GM12878 (cell line): Measurements from ENCODE around the gene RABEP2. TPM values are rescaled to one million over a fixed set of nuclear protein-coding genes. Genes with fewer than 3 reads are reported as not detected.

ENCODE experiments used
- ATAC-seq: fragments of 200-7000 bp; cut with Tn5 transposase; 3 replicates; pipeline ENCODE4 v1.9.1; 2020; ENCODE audit warnings: mild to moderate bottlenecking, moderate library complexity
- BruUV-seq: library from RNA; stranded (reverse); fragments of 400-500 nt; replicated peaks from 2 replicates; lab custom pipeline; 2021; lab: Mats Ljungman, UMichigan
- CTCF ChIA-PET: fragments of 300-600 bp; sonication (Branson Sonifier 250); formaldehyde crosslinking; extraction: SDS; loops from one replicate; lab custom pipeline; 2021; ENCODE audit warnings: inconsistent platforms; lab: Yijun Ruan, JAX
- POLR2A ChIA-PET: fragments of 350-600 bp; formaldehyde crosslinking; extraction: SDS; loops from one replicate; lab custom pipeline; 2021; ENCODE audit warnings: inconsistent platforms; lab: Charles Lee
- RAD21 ChIA-PET: fragments of 300-600 bp; sonication (Branson Sonifier 250); formaldehyde crosslinking; loops from one replicate; lab custom pipeline; 2023; ENCODE audit warnings: antibody characterized with exemption; ENCODE audit not compliant: unreplicated experiment; lab: Charles Lee
- SMC1A ChIA-PET: fragments of 300-600 bp; sonication (Branson Sonifier 250); formaldehyde crosslinking; loops from one replicate; lab custom pipeline; 2023; ENCODE audit not compliant: unreplicated experiment, uncharacterized antibody; lab: Charles Lee
- DNase-seq: peaks from one replicate; pipeline ENCODE4 v3.0.0-alpha.2; 2011; ENCODE audit warnings: low read depth, low spot score
- FAIRE-seq: peaks from 3 replicates; lab custom pipeline; 2011; peaks lifted over from hg19 to GRCh38; lab: Jason Lieb, UNC
- H2AFZ ChIP-seq: 2 replicates; pipeline ENCODE4 v1.6.0; 2011; ENCODE audit warnings: low read depth, low read length, control low read depth; ENCODE audit not compliant: control insufficient read depth
- H3K27ac ChIP-seq: 2 replicates; pipeline ENCODE4 v1.5.1; 2011; ENCODE audit warnings: control low read depth; ENCODE audit not compliant: control insufficient read depth, insufficient read depth
- H3K27me3 ChIP-seq, 2 experiments: replicated peaks in 1 of 2; 2 replicates each; pipeline versions ENCODE4 v1.6.0 to v1.6.1; 2011; ENCODE audit warnings: low read length in 1 of 2; ENCODE audit not compliant: control insufficient read depth in 2 of 2, insufficient read depth in 2 of 2
- H3K36me3 ChIP-seq, 2 experiments: 2 replicates each; pipeline ENCODE4 v1.5.1; 2011; ENCODE audit warnings: low read length in 1 of 2; ENCODE audit not compliant: control insufficient read depth in 2 of 2, insufficient read depth in 2 of 2
- H3K4me1 ChIP-seq: 2 replicates; pipeline ENCODE4 v1.6.1; 2011; ENCODE audit warnings: mild to moderate bottlenecking, low read length, moderate library complexity, mixed read lengths; ENCODE audit not compliant: control insufficient read depth, insufficient read depth
- H3K4me2 ChIP-seq: 2 replicates; pipeline ENCODE4 v1.6.0; 2011; ENCODE audit warnings: control low read depth; ENCODE audit not compliant: control insufficient read depth, insufficient read depth
- H3K4me3 ChIP-seq: fragments of 200-600 bp; sonication (generic); 2 replicates; pipeline ENCODE4 v1.5.1; 2016
- H3K79me2 ChIP-seq: 2 replicates; pipeline ENCODE4 v1.6.0; 2011; ENCODE audit warnings: low read length; ENCODE audit not compliant: control insufficient read depth, insufficient read depth
- H3K9ac ChIP-seq: 2 replicates; pipeline ENCODE4 v1.8.0; 2011; ENCODE audit warnings: low read length, control low read depth, mixed read lengths; ENCODE audit not compliant: control insufficient read depth, insufficient read depth
- H3K9me3 ChIP-seq: replicated peaks from 3 replicates; pipeline ENCODE4 v1.5.1; 2011; ENCODE audit warnings: mild to moderate bottlenecking, low read length; ENCODE audit not compliant: control insufficient read depth, insufficient read depth
- H4K20me1 ChIP-seq: 2 replicates; pipeline ENCODE4 v1.6.0; 2011; ENCODE audit not compliant: control insufficient read depth, insufficient read depth
- ATF2 ChIP-seq: IDR thresholded peaks from 2 replicates; pipeline ENCODE4 v1.6.1; 2012; ENCODE audit warnings: low read length, inconsistent platforms
- CUX1 ChIP-seq: IDR thresholded peaks from 2 replicates; pipeline ENCODE4 v1.6.1; 2012; ENCODE audit warnings: improper control_type of control experiment, low read depth, low read length; ENCODE audit not compliant: insufficient replicate concordance
- ELK1 ChIP-seq: IDR thresholded peaks from 2 replicates; pipeline ENCODE4 v1.6.1; 2012; ENCODE audit warnings: low read depth, low read length, improper control_type of control experiment
- KLF5 ChIP-seq: fragments of 450-650 bp; IDR thresholded peaks from 2 replicates; pipeline ENCODE4 v1.6.1; 2014; ENCODE audit warnings: mild to moderate bottlenecking; ENCODE audit not compliant: partially characterized antibody
- NRF1 ChIP-seq: conservative IDR thresholded peaks from 2 replicates; pipeline ENCODE4 v1.6.1; 2011; ENCODE audit warnings: mild to moderate bottlenecking, low read depth, low read length, improper control_type of control experiment
- PAX5 ChIP-seq: IDR thresholded peaks from 2 replicates; pipeline ENCODE4 v1.6.1; 2011; ENCODE audit warnings: low read depth, low read length, borderline replicate concordance
- SMARCA5 ChIP-seq: fragments of 450-650 bp; IDR thresholded peaks from 2 replicates; pipeline ENCODE4 v1.6.1; 2017; ENCODE audit warnings: mild to moderate bottlenecking
- TCF12 ChIP-seq: IDR thresholded peaks from 2 replicates; pipeline ENCODE4 v1.6.1; 2011; ENCODE audit warnings: low read depth, mild to moderate bottlenecking, low read length
- TCF7 ChIP-seq: IDR thresholded peaks from 2 replicates; pipeline ENCODE4 v1.6.1; 2014; ENCODE audit warnings: antibody characterized with exemption, borderline replicate concordance
- WGBS: methylation state at CpG from one replicate; pipeline ENCODE4 v1.1.6; 2016; ENCODE audit warnings: low lambda C conversion rate; ENCODE audit not compliant: insufficient replicate concordance, insufficient coverage; ENCODE audit errors: missing lambda C conversion rate; 5-methylcytosine and 5-hydroxymethylcytosine counted together
- in situ Hi-C: fragments of 300-500 bp; cut with MboI; formaldehyde crosslinking; loops from 9 replicates; pipeline ENCODE4 v1.14.3; 2018; ENCODE audit warnings: mixed read lengths
- intact Hi-C: fragments of 100-400 bp; cut with micrococcal nuclease; formaldehyde crosslinking; loops from one replicate; pipeline ENCODE4 v1.14.2; 2022; ENCODE audit not compliant: unreplicated experiment
- polyA plus RNA-seq, 11 experiments: library from polyadenylated mRNA; depleted of rRNA in 4 of 11; unstranded in 6 of 11; stranded (reverse) in 5 of 11; fragments of >200 nt; fragmentation: Nextera tagmentation in 4 of 11; fragmentation: Illumina TruSeq in 1 of 11; extraction: Ambion mirVana in 4 of 11; extraction: Trizol in 1 of 11; gene quantifications; 1 replicate in 1 of 11; 2 replicates in 10 of 11; pipeline versions ENCODE4 v1.2.1 to v1.2.3, GENCODE V29; 2011 to 2016; ENCODE audit warnings: inconsistent platforms in 2 of 11, missing spikeins in 2 of 11, low read depth in 1 of 11
- total RNA-seq, 4 experiments: library from RNA; depleted of rRNA in 3 of 4; stranded (reverse); fragments of >200 nt in 3 of 4; fragmentation: Illumina TruSeq in 1 of 4; extraction: Trizol in 1 of 4; gene quantifications; 2 replicates each; pipeline versions ENCODE4 v1.2.1 to v1.2.3, GENCODE V29; 2013 to 2021

The RABEP2 gene
- total and polyA plus RNA-seq, 10 of the 15 experiments (the other 5 are each of a cell fraction or from before 2014, with no cell fraction given): 0.47 to 33.2 (median 18.6) TPM

GRCh38 chr16:28897826-28898225 lies 27.2 kb downstream of the RABEP2 start:
- SMC1A ChIA-PET: no interaction called here
- intact Hi-C loops (no loop called here), in situ Hi-C loops (no loop called here)
- WGBS: 99% methylated on average over 4 of the region's 4 CpGs
- Histone ChIP-seq H3K79me2 (no peaks in the 10 kb centered on the region), H3K36me3 (no peaks in the 10 kb centered on the region), H3K4me2 (no peak overlapping the region), H3K9me3 (no peaks in the 10 kb centered on the region), H3K9ac (no peak overlapping the region), H4K20me1 (no peaks in the 10 kb centered on the region), H3K27me3 (no peaks in the 10 kb centered on the region), H3K4me3 (no peak overlapping the region), H3K4me1 (no peaks in the 10 kb centered on the region; the same call in 1 of the 2 replicates), H2AFZ (no peak overlapping the region), H3K27ac (no peak overlapping the region)
- RAD21 ChIA-PET: interaction anchor here (2.3 kb wide), 1 partner anchor 26 kb away, joined by 16 read pairs; no protein-coding TSS in a partner anchor
- POLR2A ChIA-PET: no interaction called here
- TF ChIP-seq PAX5: no peak
- no peak for TF ChIP-seq ELK1
- no peak for TF ChIP-seq ATF2
- no peak for TF ChIP-seq TCF7
- no peak for TF ChIP-seq KLF5
- TF ChIP-seq SMARCA5: no peak
- no peak for TF ChIP-seq TCF12
- TF ChIP-seq NRF1: no peak
- TF ChIP-seq CUX1: no peak
- BruUV-seq: no TSS peak
- ATAC-seq: no peak
- no peak for FAIRE-seq
- no peak for DNase-seq
- CTCF ChIA-PET: interaction anchor here (1.3 to 1.4 kb wide), 2 partner anchors 47 to 51 kb away, joined by 3 to 4 read pairs; no protein-coding TSS in a partner anchor
